Lower leg skin (tissue), 4 donors: Measurements from ENCODE around the gene STEAP1B. TPM values are rescaled to one million over a fixed set of nuclear protein-coding genes. Genes with fewer than 3 reads are reported as not detected.

ENCODE experiments used
- DNase-seq, 2 donors: peaks; one replicate each; pipeline ENCODE4 v3.0.0-alpha.2; 2019; ENCODE audit warnings: low spot score in 2 of 2
- H3K4me3 ChIP-seq: fragments of 200-600 bp; sonication (generic); 2 replicates; pipeline ENCODE4 v1.5.1; 2017; ENCODE audit warnings: mild to moderate bottlenecking, low read depth; ENCODE audit not compliant: poor library complexity, severe bottlenecking
- CTCF ChIP-seq, 3 donors: fragments of 450-650 bp; IDR thresholded peaks; one replicate each; pipeline ENCODE4 v1.5.1; 2016; ENCODE audit warnings: antibody characterized with exemption in 3 of 3, mild to moderate bottlenecking in 3 of 3, moderate library complexity in 2 of 3
- POLR2A ChIP-seq, 2 donors: fragments of 450-650 bp; IDR thresholded peaks; one replicate each; pipeline ENCODE4 v1.6.1; 2016 to 2017; ENCODE audit warnings: antibody characterized with exemption in 2 of 2, mild to moderate bottlenecking in 1 of 2, moderate library complexity in 1 of 2
- WGBS, 2 donors: methylation state at CpG; one replicate each; pipeline ENCODE4 v1.1.5; 2018; 5-methylcytosine and 5-hydroxymethylcytosine counted together
- intact Hi-C: fragments of 100-400 bp; cut with DNase I; formaldehyde crosslinking; loops from one replicate; pipeline ENCODE4 v1.15.0; 2023; ENCODE audit warnings: low total_unique reads
- total RNA-seq, 4 donors: library from RNA; depleted of rRNA; stranded (reverse); fragments of >200 nt; gene quantifications; one replicate each; pipeline ENCODE4 v1.1.0, GENCODE V29; 2016

Gene STEAP1B
- total RNA-seq, 4 donors from 2014 or later, result 0.29 to 1.4 TPM; not detected in 2

- WGBS, 2 donors, result 75 to 80% methylated on average over 10 of the region's 10 CpGs
- H3K4me3 ChIP-seq, result no peak overlapping the region
- TF ChIP-seq POLR2A (IDR thresholded peaks at IDR 0.05) (no peak), CTCF (IDR thresholded peaks at IDR 0.05) (no peak)
- intact Hi-C loops, result no loop called here
- no peak for DNase-seq
These were observed 29.0 kb downstream of the STEAP1B start for GRCh38 chr7:22470981-22471380.

GRCh38 chr7:22469371-22470143 lies 30.4 kb downstream of the STEAP1B start:
- intact Hi-C loops, result no loop called here

GRCh38 chr7:22468609-22469008 lies 31.4 kb downstream of the STEAP1B start:
- no peak for DNase-seq
- no peak for TF ChIP-seq CTCF (IDR thresholded peaks at IDR 0.05)
- no peak for TF ChIP-seq POLR2A (IDR thresholded peaks at IDR 0.05)
- intact Hi-C loops, result no loop called here
- H3K4me3 ChIP-seq, result no peak overlapping the region
- WGBS, 2 donors, result 92 to 96% methylated on average over 3 of the region's 3 CpGs

More at GRCh38 chr7:22469371-22470143, 30.4 kb downstream of the STEAP1B start:
- H3K4me3 ChIP-seq, result no peak overlapping the region
- 90% methylated on average over 3 of the region's 3 CpGs for WGBS, 2 donors
- no peak for TF ChIP-seq CTCF (IDR thresholded peaks at IDR 0.05)
- TF ChIP-seq POLR2A (IDR thresholded peaks at IDR 0.05), result no peak
- DNase-seq, result no peak

GRCh38 chr7:22464299-22464698 lies 35.7 kb downstream of the STEAP1B start:
- no peak for DNase-seq
- no peak for TF ChIP-seq POLR2A (IDR thresholded peaks at IDR 0.05)
- no peak for TF ChIP-seq CTCF (IDR thresholded peaks at IDR 0.05)
- 85 to 88% methylated on average over 4 of the region's 4 CpGs for WGBS, 2 donors
- intact Hi-C loops, result no loop called here
- H3K4me3 ChIP-seq, result no peak overlapping the region

- intact Hi-C loops, result no loop called here
- DNase-seq, result no peak
- H3K4me3 ChIP-seq, result no peak overlapping the region
- TF ChIP-seq POLR2A (IDR thresholded peaks at IDR 0.05), result no peak
- no peak for TF ChIP-seq CTCF (IDR thresholded peaks at IDR 0.05)
- 74 to 90% methylated on average over 5 of the region's 5 CpGs for WGBS, 2 donors
These were observed 39.5 kb downstream of the STEAP1B start for GRCh38 chr7:22460363-22460988.
